ENCODE measurements around the gene FBXO22.

GRCh38 chr15:75929799-75930565 lies 26.3 kb downstream of the FBXO22 start:
- TF ChIP-seq, protein P1, sequence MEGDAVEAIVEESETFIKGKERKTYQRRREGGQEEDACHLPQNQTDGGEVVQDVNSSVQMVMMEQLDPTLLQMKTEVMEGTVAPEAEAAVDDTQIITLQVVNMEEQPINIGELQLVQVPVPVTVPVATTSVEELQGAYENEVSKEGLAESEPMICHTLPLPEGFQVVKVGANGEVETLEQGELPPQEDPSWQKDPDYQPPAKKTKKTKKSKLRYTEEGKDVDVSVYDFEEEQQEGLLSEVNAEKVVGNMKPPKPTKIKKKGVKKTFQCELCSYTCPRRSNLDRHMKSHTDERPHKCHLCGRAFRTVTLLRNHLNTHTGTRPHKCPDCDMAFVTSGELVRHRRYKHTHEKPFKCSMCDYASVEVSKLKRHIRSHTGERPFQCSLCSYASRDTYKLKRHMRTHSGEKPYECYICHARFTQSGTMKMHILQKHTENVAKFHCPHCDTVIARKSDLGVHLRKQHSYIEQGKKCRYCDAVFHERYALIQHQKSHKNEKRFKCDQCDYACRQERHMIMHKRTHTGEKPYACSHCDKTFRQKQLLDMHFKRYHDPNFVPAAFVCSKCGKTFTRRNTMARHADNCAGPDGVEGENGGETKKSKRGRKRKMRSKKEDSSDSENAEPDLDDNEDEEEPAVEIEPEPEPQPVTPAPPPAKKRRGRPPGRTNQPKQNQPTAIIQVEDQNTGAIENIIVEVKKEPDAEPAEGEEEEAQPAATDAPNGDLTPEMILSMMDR (IDR thresholded peaks at IDR 0.05), result no peak
- TF ChIP-seq POLR2A (IDR thresholded peaks at IDR 0.05), result no peak

All from ovary (tissue), 3 donors.